Mesenchymal stem cell (in vitro differentiated cells and primary cell): ENCODE data around the gene MID2.

Experiments used
- DNase-seq: peaks from one replicate; pipeline ENCODE4 v3.0.0-alpha.2; 2013
- H2AFZ ChIP-seq: one replicate; pipeline ENCODE4 v1.6.1; 2013; ENCODE audit warnings: low read depth, mild to moderate bottlenecking, control low read depth, inconsistent platforms, low read length, moderate library complexity
- H2AK5ac ChIP-seq: 2 replicates; pipeline ENCODE4 v1.6.1; 2013; ENCODE audit warnings: low read length, moderate library complexity, mild to moderate bottlenecking, inconsistent platforms; ENCODE audit not compliant: severe bottlenecking
- H2BK120ac ChIP-seq: one replicate; pipeline ENCODE4 v1.6.1; 2013; ENCODE audit warnings: low read depth, mild to moderate bottlenecking, inconsistent platforms, low read length, moderate library complexity
- H2BK12ac ChIP-seq, 2 experiments: one replicate each; pipeline ENCODE4 v1.6.1; 2013; ENCODE audit warnings: inconsistent platforms in 2 of 2, low read length in 2 of 2, mild to moderate bottlenecking in 2 of 2, moderate library complexity in 2 of 2, control low read depth in 1 of 2
- H2BK15ac ChIP-seq: one replicate; pipeline ENCODE4 v1.6.1; 2013; ENCODE audit warnings: mild to moderate bottlenecking, low read depth, inconsistent platforms; ENCODE audit not compliant: poor library complexity, severe bottlenecking
- H2BK5ac ChIP-seq: 2 replicates; pipeline ENCODE4 v1.6.1; 2013; ENCODE audit warnings: low read depth, mild to moderate bottlenecking, low read length, control low read depth, inconsistent platforms; ENCODE audit not compliant: poor library complexity, severe bottlenecking
- H3K14ac ChIP-seq, 2 experiments: one replicate each; pipeline ENCODE4 v1.6.1; 2013; ENCODE audit warnings: inconsistent platforms in 2 of 2, low read length in 2 of 2, control low read depth in 1 of 2, mild to moderate bottlenecking in 1 of 2, moderate library complexity in 1 of 2
- H3K18ac ChIP-seq, 2 experiments: one replicate each; pipeline ENCODE4 v1.6.1; 2013; ENCODE audit warnings: inconsistent platforms in 2 of 2, low read length in 2 of 2, control low read depth in 1 of 2, low read depth in 1 of 2, mild to moderate bottlenecking in 1 of 2
- H3K23ac ChIP-seq, 2 experiments: one replicate each; pipeline ENCODE4 v1.6.1; 2013; ENCODE audit warnings: inconsistent platforms in 2 of 2, low read length in 2 of 2, mild to moderate bottlenecking in 2 of 2, moderate library complexity in 2 of 2, control low read depth in 1 of 2
- H3K27ac ChIP-seq: 2 replicates; pipeline ENCODE4 v1.5.1; 2013; ENCODE audit warnings: mild to moderate bottlenecking, moderate library complexity, low read length, control low read depth, inconsistent platforms; ENCODE audit not compliant: poor library complexity, severe bottlenecking
- H3K27me3 ChIP-seq, 2 experiments: 2 replicates each; pipeline versions ENCODE4 v1.6.1 to v1.7.0; 2013; ENCODE audit warnings: low read length in 2 of 2, mild to moderate bottlenecking in 2 of 2, moderate library complexity in 2 of 2, control low read depth in 1 of 2, inconsistent platforms in 1 of 2; ENCODE audit not compliant: control insufficient read depth in 1 of 2, insufficient read depth in 1 of 2
- H3K36me3 ChIP-seq, 2 experiments: 2 replicates each; pipeline versions ENCODE4 v1.6.1 to v1.7.0; 2013; ENCODE audit warnings: low read length in 2 of 2, control low read depth in 1 of 2, inconsistent platforms in 1 of 2, low read depth in 1 of 2, mild to moderate bottlenecking in 1 of 2; ENCODE audit not compliant: insufficient read depth in 2 of 2, control insufficient read depth in 1 of 2
- H3K4ac ChIP-seq, 2 experiments: one replicate each; pipeline ENCODE4 v1.6.1; 2013; ENCODE audit warnings: inconsistent platforms in 2 of 2, low read length in 2 of 2, mild to moderate bottlenecking in 2 of 2, moderate library complexity in 2 of 2, control low read depth in 1 of 2, low read depth in 1 of 2
- H3K4me1 ChIP-seq: 2 replicates; pipeline ENCODE4 v1.6.1; 2013; ENCODE audit warnings: low read depth, low read length, control low read depth; ENCODE audit not compliant: control insufficient read depth, insufficient read depth
- H3K4me2 ChIP-seq: 2 replicates; pipeline ENCODE4 v1.6.1; 2013; ENCODE audit warnings: low read length, mild to moderate bottlenecking, inconsistent platforms; ENCODE audit not compliant: poor library complexity, severe bottlenecking
- H3K4me3 ChIP-seq, 2 experiments: 2 replicates each; pipeline versions ENCODE4 v1.5.1 to v1.7.0; 2013; ENCODE audit warnings: low read length in 2 of 2, mild to moderate bottlenecking in 2 of 2, control low read depth in 1 of 2, low read depth in 1 of 2; ENCODE audit not compliant: insufficient read depth in 1 of 2
- H3K79me1 ChIP-seq: replicated peaks from 2 replicates; pipeline ENCODE4 v1.6.1; 2013; ENCODE audit warnings: mild to moderate bottlenecking, control low read depth, low read length, inconsistent platforms; ENCODE audit not compliant: poor library complexity, severe bottlenecking
- H3K9ac ChIP-seq: 2 replicates; pipeline ENCODE4 v1.7.0; 2013; ENCODE audit warnings: mild to moderate bottlenecking, low read length, moderate library complexity
- H3K9me3 ChIP-seq: 2 replicates; pipeline ENCODE4 v1.7.0; 2013; ENCODE audit warnings: mild to moderate bottlenecking, low read length; ENCODE audit not compliant: control insufficient read depth
- H4K8ac ChIP-seq: one replicate; pipeline ENCODE4 v1.6.1; 2013; ENCODE audit warnings: inconsistent platforms, mild to moderate bottlenecking, low read length, moderate library complexity
- H4K91ac ChIP-seq: one replicate; pipeline ENCODE4 v1.6.1; 2013; ENCODE audit warnings: mild to moderate bottlenecking, low read length, inconsistent platforms
- WGBS: methylation state at CpG from one replicate; pipeline ENCODE4 v1.1.7; 2013; ENCODE audit warnings: mixed read lengths; 5-methylcytosine and 5-hydroxymethylcytosine counted together

Gene MID2

GRCh38 chrX:107880054-107880610 is 54.5 kb downstream of the MID2 start:
- H2BK5ac ChIP-seq: no peak overlapping the region
- WGBS: 87% methylated on average over 5 of the region's 5 CpGs
- peaks cover 0 to 37% of the 10 kb centered on the region in 2 experiments for H3K27me3 ChIP-seq
- no peak overlapping the region for H3K4me2 ChIP-seq
- DNase-seq: no peak
- no peak overlapping the region for H2BK120ac ChIP-seq
- no peak overlapping the region for H2AK5ac ChIP-seq
- H3K14ac ChIP-seq: no peak overlapping the region
- no peak overlapping the region for H4K91ac ChIP-seq
- no peaks in the 10 kb centered on the region for H3K9me3 ChIP-seq
- H3K23ac ChIP-seq: no peak overlapping the region
- no peak overlapping the region for H3K18ac ChIP-seq
- peaks cover 2% of the 10 kb centered on the region for H3K4me1 ChIP-seq
- H3K4ac ChIP-seq: no peak overlapping the region
- no peak overlapping the region for H4K8ac ChIP-seq
- H3K79me1 ChIP-seq: no peaks in the 10 kb centered on the region
- H2AFZ ChIP-seq: no peak overlapping the region
- H3K9ac ChIP-seq: no peak overlapping the region
- no peak overlapping the region for H2BK15ac ChIP-seq
- no peak overlapping the region for H3K27ac ChIP-seq
- no peak overlapping the region for H3K4me3 ChIP-seq
- H3K36me3 ChIP-seq: peaks cover 0 to 3% of the 10 kb centered on the region in 2 experiments
- H2BK12ac ChIP-seq: no peak overlapping the region

GRCh38 chrX:107894038-107894437 is 68.4 kb downstream of the MID2 start:
- Histone ChIP-seq H3K27me3 (peaks cover 0 to 4% of the 10 kb centered on the region in 2 experiments), H3K9me3 (peaks cover 4% of the 10 kb centered on the region), H2BK12ac (no peak overlapping the region), H3K18ac (no peak overlapping the region), H3K27ac (no peak overlapping the region), H4K91ac (no peak overlapping the region), H3K9ac (no peak overlapping the region), H2AK5ac (no peak overlapping the region), H2BK120ac (no peak overlapping the region), H3K4me1 (no peaks in the 10 kb centered on the region), H3K79me1 (no peaks in the 10 kb centered on the region), H4K8ac (no peak overlapping the region), H2BK5ac (no peak overlapping the region), H3K4me3 (no peak overlapping the region), H3K36me3 (no peaks in the 10 kb centered on the region), H3K23ac (no peak overlapping the region), H2AFZ (no peak overlapping the region), H3K4ac (no peak overlapping the region), H2BK15ac (no peak overlapping the region), H3K4me2 (no peak overlapping the region), H3K14ac (no peak overlapping the region)
- peak; percentile 44 for DNase-seq
- WGBS: 13% methylated on average over 4 of the region's 4 CpGs

- Histone ChIP-seq H3K23ac (no peak overlapping the region), H3K27me3 (peaks cover 0 to 24% of the 10 kb centered on the region in 2 experiments), H3K14ac (no peak overlapping the region), H2AFZ (no peak overlapping the region), H2BK120ac (no peak overlapping the region), H3K9me3 (no peaks in the 10 kb centered on the region), H2AK5ac (no peak overlapping the region), H3K18ac (no peak overlapping the region), H3K4me2 (no peak overlapping the region), H2BK15ac (no peak overlapping the region), H3K36me3 (no peaks in the 10 kb centered on the region), H3K4me1 (no peaks in the 10 kb centered on the region), H4K8ac (no peak overlapping the region), H3K79me1 (no peaks in the 10 kb centered on the region), H3K4me3 (no peak overlapping the region), H2BK12ac (no peak overlapping the region), H3K27ac (no peak overlapping the region), H2BK5ac (no peak overlapping the region), H3K4ac (no peak overlapping the region), H3K9ac (no peak overlapping the region), H4K91ac (no peak overlapping the region)
- WGBS: 71% methylated on average over 4 of the region's 6 CpGs
- DNase-seq: no peak
These were observed 77.1 kb downstream of the MID2 start for GRCh38 chrX:107902721-107903120.

DNA sequence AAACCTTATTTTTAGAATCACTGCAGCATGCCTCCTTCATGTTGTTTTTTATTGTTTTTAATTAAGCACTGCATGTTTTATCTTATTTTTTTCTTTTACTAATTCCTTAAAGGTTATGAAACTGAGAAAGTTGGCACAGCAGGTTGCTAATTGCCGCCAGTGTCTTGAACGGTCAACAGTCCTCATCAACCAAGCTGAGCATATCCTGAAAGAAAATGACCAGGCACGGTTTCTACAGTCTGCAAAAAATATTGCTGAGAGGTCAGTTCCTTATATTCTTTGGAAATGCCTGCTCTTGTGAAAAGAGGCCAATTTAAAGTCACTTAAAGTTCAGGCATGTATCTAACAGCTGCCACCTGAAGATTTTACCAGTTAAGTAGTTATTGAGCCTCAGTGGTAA is 79.7 kb downstream of the MID2 start:
- no peak overlapping the region for H2AK5ac ChIP-seq

More for the DNA sequence above, 79.7 kb downstream of the MID2 start:
- Histone ChIP-seq H2AFZ (no peak overlapping the region), H3K4me1 (no peaks in the 10 kb centered on the region), H3K79me1 (no peaks in the 10 kb centered on the region), H3K4me2 (no peak overlapping the region), H3K18ac (no peak overlapping the region), H3K14ac (no peak overlapping the region), H2BK15ac (no peak overlapping the region), H2BK120ac (no peak overlapping the region), H4K8ac (no peak overlapping the region), H2BK5ac (no peak overlapping the region), H3K4ac (no peak overlapping the region), H3K9me3 (no peaks in the 10 kb centered on the region), H3K36me3 (no peaks in the 10 kb centered on the region), H3K9ac (no peak overlapping the region), H3K27ac (no peak overlapping the region), H2BK12ac (no peak overlapping the region), H3K27me3 (peaks cover 0 to 21% of the 10 kb centered on the region in 2 experiments), H4K91ac (no peak overlapping the region), H3K4me3 (no peak overlapping the region), H3K23ac (no peak overlapping the region)
- no peak for DNase-seq
- 95% methylated on average over 2 of the region's 3 CpGs for WGBS
